Posterior vena cava (tissue), 2 donors: ENCODE measurements around the gene SCGB1A1. TPM values are rescaled to one million over a fixed set of nuclear protein-coding genes. Genes with fewer than 3 reads are reported as not detected.
A peak's percentile ranks its signal among the peaks of the same experiment; 100 is the strongest.

Experiments
- DNase-seq: peaks from one replicate; pipeline ENCODE4 v3.0.0-alpha.2; 2020; ENCODE audit warnings: low spot score
- intact Hi-C, 2 donors: fragments of 100-400 bp; cut with DNase I; formaldehyde crosslinking; loops; one replicate each; pipeline versions ENCODE4 v1.14.1 to v1.14.2; 2022 to 2023
- total RNA-seq, 2 donors: library from RNA; stranded (reverse); fragmentation: NEBNext Ultra II Directional; extraction: Animal tissue kit (Norgen Biotek cat#: 25700); gene quantifications; one replicate each; pipeline ENCODE4 v1.2.1, GENCODE V29; 2021
- donor health status: DM: yes; HTN: yes; CAD: no.
- donor health status: DM: yes; HTN: yes; CAD: no.

The SCGB1A1 gene
- total RNA-seq, 2 donors from 2014 or later: not detected

- peak; percentile 93 for DNase-seq
- intact Hi-C loops: loop anchor here (5.0 to 10.0 kb wide), 3 partner anchors 162 to 300 kb away; no protein-coding TSS in a partner anchor
Measured at GRCh38 chr11:62394825-62395538, 23.9 kb upstream of the SCGB1A1 start.

- intact Hi-C loops: loop anchor here (5.0 to 10.0 kb wide), 3 partner anchors 161 to 299 kb away; no protein-coding TSS in a partner anchor
Measured at GRCh38 chr11:62395885-62396551, 22.8 kb upstream of the SCGB1A1 start.

GRCh38 chr11:62398011-62398994, 20.5 kb upstream of the SCGB1A1 start:
- intact Hi-C loops: loop anchor here (5.0 to 10.0 kb wide), 3 partner anchors 159 to 296 kb away; no protein-coding TSS in a partner anchor
- peak; percentile 88 for DNase-seq

More at GRCh38 chr11:62395885-62396551, 22.8 kb upstream of the SCGB1A1 start:
- no peak for DNase-seq

- intact Hi-C loops: loop anchor here (5.0 to 10.0 kb wide), 3 partner anchors 158 to 295 kb away; no protein-coding TSS in a partner anchor
Measured at GRCh38 chr11:62399172-62399877, 19.5 kb upstream of the SCGB1A1 start.

GRCh38 chr11:62399878-62400266, 19.0 kb upstream of the SCGB1A1 start:
- peak; percentile 83 for DNase-seq
- intact Hi-C loops: loop anchor here (5.0 to 10.0 kb wide), 3 partner anchors 157 to 295 kb away; no protein-coding TSS in a partner anchor

More at GRCh38 chr11:62399172-62399877, 19.5 kb upstream of the SCGB1A1 start:
- DNase-seq: peak; percentile 80

- peak; percentile 79 for DNase-seq
- intact Hi-C loops: no loop called here
Measured at GRCh38 chr11:62400281-62400680, 18.6 kb upstream of the SCGB1A1 start.

GRCh38 chr11:62400760-62401159, 18.1 kb upstream of the SCGB1A1 start:
- intact Hi-C loops: no loop called here

GRCh38 chr11:62401356-62401755, 17.5 kb upstream of the SCGB1A1 start:
- intact Hi-C loops: no loop called here
- DNase-seq: peak; percentile 62

More at GRCh38 chr11:62400760-62401159, 18.1 kb upstream of the SCGB1A1 start:
- peak; percentile 95 for DNase-seq

- intact Hi-C loops: no loop called here
- no peak for DNase-seq
Measured at GRCh38 chr11:62401811-62402210, 17.0 kb upstream of the SCGB1A1 start.

GRCh38 chr11:62402226-62402959, 16.4 kb upstream of the SCGB1A1 start:
- intact Hi-C loops: no loop called here
- peak; percentile 92 for DNase-seq

GRCh38 chr11:62402960-62403730, 15.7 kb upstream of the SCGB1A1 start:
- intact Hi-C loops: no loop called here
- peak; percentile 38 for DNase-seq

- intact Hi-C loops: no loop called here
- no peak for DNase-seq
Measured at GRCh38 chr11:62404435-62404834, 14.4 kb upstream of the SCGB1A1 start.

GRCh38 chr11:62404901-62405300, 13.9 kb upstream of the SCGB1A1 start:
- intact Hi-C loops: no loop called here
- no peak for DNase-seq

GRCh38 chr11:62406034-62406433, 12.8 kb upstream of the SCGB1A1 start:
- intact Hi-C loops: no loop called here
- no peak for DNase-seq

- intact Hi-C loops: no loop called here
Measured at GRCh38 chr11:62409831-62410230, 9.0 kb upstream of the SCGB1A1 start.

GRCh38 chr11:62410972-62411371, 7.9 kb upstream of the SCGB1A1 start:
- no peak for DNase-seq
- intact Hi-C loops: no loop called here

More at GRCh38 chr11:62409831-62410230, 9.0 kb upstream of the SCGB1A1 start:
- no peak for DNase-seq

- DNase-seq: no peak
- intact Hi-C loops: no loop called here
Measured at GRCh38 chr11:62411524-62411923, 7.3 kb upstream of the SCGB1A1 start.
